Measurements from ENCODE around the gene KANTR.

- TF ChIP-seq CTCF (conservative IDR thresholded peaks at IDR 0.05; ENCODE audit: low read depth, low read length): no peak
- no peak for TF ChIP-seq RAD21 (IDR thresholded peaks at IDR 0.05; ENCODE audit: low read length)
- no peak for TF ChIP-seq MXI1 (IDR thresholded peaks at IDR 0.05; ENCODE audit: borderline replicate concordance, low read depth, low read length)
- TF ChIP-seq POLR2A (IDR thresholded peaks at IDR 0.05; ENCODE audit: low read depth, low read length): no peak
- no peak for TF ChIP-seq RFX5 (IDR thresholded peaks at IDR 0.05; ENCODE audit: low read depth, low read length)
- TF ChIP-seq SMC3 (IDR thresholded peaks at IDR 0.05; ENCODE audit: low read depth, low read length): no peak
- no peak for TF ChIP-seq NFE2L2 (IDR thresholded peaks at IDR 0.05; ENCODE audit: low read depth, low read length)
- TF ChIP-seq MAFK (IDR thresholded peaks at IDR 0.05; ENCODE audit: low read depth, low read length): no peak
- TF ChIP-seq RCOR1 (IDR thresholded peaks at IDR 0.05; ENCODE audit: insufficient replicate concordance, low read length): no peak
- TF ChIP-seq FOS (IDR thresholded peaks at IDR 0.05; ENCODE audit: low read depth, low read length): no peak
- TF ChIP-seq, protein P1, sequence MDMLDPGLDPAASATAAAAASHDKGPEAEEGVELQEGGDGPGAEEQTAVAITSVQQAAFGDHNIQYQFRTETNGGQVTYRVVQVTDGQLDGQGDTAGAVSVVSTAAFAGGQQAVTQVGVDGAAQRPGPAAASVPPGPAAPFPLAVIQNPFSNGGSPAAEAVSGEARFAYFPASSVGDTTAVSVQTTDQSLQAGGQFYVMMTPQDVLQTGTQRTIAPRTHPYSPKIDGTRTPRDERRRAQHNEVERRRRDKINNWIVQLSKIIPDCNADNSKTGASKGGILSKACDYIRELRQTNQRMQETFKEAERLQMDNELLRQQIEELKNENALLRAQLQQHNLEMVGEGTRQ (IDR thresholded peaks at IDR 0.05; ENCODE audit: low read depth, low read length): no peak
- TF ChIP-seq BHLHE40 (IDR thresholded peaks at IDR 0.05; ENCODE audit: low read depth, low read length): no peak
- no peak for TF ChIP-seq ELK1 (IDR thresholded peaks at IDR 0.05; ENCODE audit: borderline replicate concordance, low read depth, low read length)
- no peak for TF ChIP-seq MAZ (IDR thresholded peaks at IDR 0.05; ENCODE audit: borderline replicate concordance, low read depth, low read length)
These were observed 59.6 kb downstream of the KANTR start for GRCh38 chrX:53153581-53153980.
